K562 (cell line): ENCODE results near the gene NSG2.

Source experiments
- FOS ChIP-seq: IDR thresholded peaks from 3 replicates; pipeline ENCODE4 v1.6.1; 2011; ENCODE audit not compliant: insufficient read length; ENCODE audit errors: extremely low read depth
- NFYB ChIP-seq: IDR thresholded peaks from 2 replicates; pipeline ENCODE4 v1.6.1; 2011; ENCODE audit warnings: mild to moderate bottlenecking, moderate library complexity; ENCODE audit not compliant: insufficient read length; ENCODE audit errors: extremely low read depth
- TFAM ChIP-seq: fragments of 250-450 bp; sonication (Bioruptor Pico); conservative IDR thresholded peaks from 2 replicates; pipeline ENCODE4 v1.5.0; 2021; ENCODE audit warnings: mild to moderate bottlenecking, moderate library complexity
- ZKSCAN8 ChIP-seq: fragments of 200-800 bp; sonication (Bioruptor generic); IDR thresholded peaks from 2 replicates; pipeline ENCODE4 v1.6.1; 2016; ENCODE audit warnings: missing genetic modification characterization, missing compliant biosample characterization
- TF ChIP-seq, protein P1 (sequence below): fragments of 450-650 bp; IDR thresholded peaks from 2 replicates; pipeline ENCODE4 v1.6.1; 2017; ENCODE audit warnings: mild to moderate bottlenecking, moderate library complexity
- TF ChIP-seq, protein P2 (sequence below), 3 experiments: IDR thresholded peaks in 2 of 3; conservative IDR thresholded peaks in 1 of 3; 2 replicates each; pipeline ENCODE4 v1.5.1; 2011 to 2012; ENCODE audit warnings: low read length in 3 of 3, mild to moderate bottlenecking in 3 of 3, control low read depth in 2 of 3, improper control_type of control experiment in 1 of 3, inconsistent platforms in 1 of 3, low read depth in 1 of 3, mixed read lengths in 1 of 3, moderate library complexity in 1 of 3; ENCODE audit not compliant: insufficient read depth in 2 of 3
- TF ChIP-seq, protein P3 (sequence below): sonication (generic); formaldehyde crosslinking; IDR thresholded peaks from 2 replicates; pipeline ENCODE4 v1.8.1; 2022; ENCODE audit warnings: missing genetic modification reagents
- TF ChIP-seq, protein P4 (sequence below): fragments of 450-650 bp; conservative IDR thresholded peaks from 2 replicates; pipeline ENCODE4 v1.6.1; 2016; ENCODE audit warnings: missing genetic modification characterization, low read depth, mild to moderate bottlenecking, missing compliant biosample characterization, moderate library complexity
- TF ChIP-seq, protein P5 (sequence below), 2 experiments: fragments of 450-650 bp in 1 of 2; sonication (generic) in 1 of 2; formaldehyde crosslinking in 1 of 2; IDR thresholded peaks in 1 of 2; conservative IDR thresholded peaks in 1 of 2; 2 replicates each; pipeline versions ENCODE4 v1.6.1 to v1.8.1; 2016 to 2023; ENCODE audit warnings: mild to moderate bottlenecking in 2 of 2, moderate library complexity in 2 of 2, inconsistent platforms in 1 of 2, missing genetic modification reagents in 1 of 2

DNA sequence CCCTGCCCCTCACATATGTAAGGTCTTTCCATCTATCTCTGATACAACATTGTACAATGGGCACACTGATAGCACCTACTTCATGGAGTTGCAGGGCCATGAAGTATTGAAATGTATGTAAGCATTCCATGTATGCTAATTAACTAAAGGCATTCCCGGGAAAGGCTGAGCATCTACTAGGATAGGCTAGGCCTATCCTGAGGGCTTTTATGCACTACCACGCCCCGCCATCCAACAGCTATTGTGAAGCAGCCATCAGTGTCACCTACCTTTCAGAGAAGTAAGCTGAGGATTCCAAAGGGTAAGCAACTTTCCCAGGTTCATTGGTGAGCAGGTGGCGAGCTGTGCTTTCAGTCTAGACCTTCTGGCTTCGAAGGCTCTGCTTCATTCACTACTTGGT is 47.6 kb downstream of the NSG2 start:
- no peak for TF ChIP-seq TFAM (CRISPR knock-in tag)
- TF ChIP-seq, protein P1, sequence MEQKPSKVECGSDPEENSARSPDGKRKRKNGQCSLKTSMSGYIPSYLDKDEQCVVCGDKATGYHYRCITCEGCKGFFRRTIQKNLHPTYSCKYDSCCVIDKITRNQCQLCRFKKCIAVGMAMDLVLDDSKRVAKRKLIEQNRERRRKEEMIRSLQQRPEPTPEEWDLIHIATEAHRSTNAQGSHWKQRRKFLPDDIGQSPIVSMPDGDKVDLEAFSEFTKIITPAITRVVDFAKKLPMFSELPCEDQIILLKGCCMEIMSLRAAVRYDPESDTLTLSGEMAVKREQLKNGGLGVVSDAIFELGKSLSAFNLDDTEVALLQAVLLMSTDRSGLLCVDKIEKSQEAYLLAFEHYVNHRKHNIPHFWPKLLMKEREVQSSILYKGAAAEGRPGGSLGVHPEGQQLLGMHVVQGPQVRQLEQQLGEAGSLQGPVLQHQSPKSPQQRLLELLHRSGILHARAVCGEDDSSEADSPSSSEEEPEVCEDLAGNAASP: no peak
- TF ChIP-seq, protein P2, sequence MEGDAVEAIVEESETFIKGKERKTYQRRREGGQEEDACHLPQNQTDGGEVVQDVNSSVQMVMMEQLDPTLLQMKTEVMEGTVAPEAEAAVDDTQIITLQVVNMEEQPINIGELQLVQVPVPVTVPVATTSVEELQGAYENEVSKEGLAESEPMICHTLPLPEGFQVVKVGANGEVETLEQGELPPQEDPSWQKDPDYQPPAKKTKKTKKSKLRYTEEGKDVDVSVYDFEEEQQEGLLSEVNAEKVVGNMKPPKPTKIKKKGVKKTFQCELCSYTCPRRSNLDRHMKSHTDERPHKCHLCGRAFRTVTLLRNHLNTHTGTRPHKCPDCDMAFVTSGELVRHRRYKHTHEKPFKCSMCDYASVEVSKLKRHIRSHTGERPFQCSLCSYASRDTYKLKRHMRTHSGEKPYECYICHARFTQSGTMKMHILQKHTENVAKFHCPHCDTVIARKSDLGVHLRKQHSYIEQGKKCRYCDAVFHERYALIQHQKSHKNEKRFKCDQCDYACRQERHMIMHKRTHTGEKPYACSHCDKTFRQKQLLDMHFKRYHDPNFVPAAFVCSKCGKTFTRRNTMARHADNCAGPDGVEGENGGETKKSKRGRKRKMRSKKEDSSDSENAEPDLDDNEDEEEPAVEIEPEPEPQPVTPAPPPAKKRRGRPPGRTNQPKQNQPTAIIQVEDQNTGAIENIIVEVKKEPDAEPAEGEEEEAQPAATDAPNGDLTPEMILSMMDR (IDR thresholded peaks at IDR 0.05 in 2 of 3, conservative IDR thresholded peaks at IDR 0.05 in 1 of 3; ENCODE audit: insufficient read depth in 2 of 3, low read depth in 1 of 3, low read length in 3 of 3): no peak
- TF ChIP-seq, protein P3, sequence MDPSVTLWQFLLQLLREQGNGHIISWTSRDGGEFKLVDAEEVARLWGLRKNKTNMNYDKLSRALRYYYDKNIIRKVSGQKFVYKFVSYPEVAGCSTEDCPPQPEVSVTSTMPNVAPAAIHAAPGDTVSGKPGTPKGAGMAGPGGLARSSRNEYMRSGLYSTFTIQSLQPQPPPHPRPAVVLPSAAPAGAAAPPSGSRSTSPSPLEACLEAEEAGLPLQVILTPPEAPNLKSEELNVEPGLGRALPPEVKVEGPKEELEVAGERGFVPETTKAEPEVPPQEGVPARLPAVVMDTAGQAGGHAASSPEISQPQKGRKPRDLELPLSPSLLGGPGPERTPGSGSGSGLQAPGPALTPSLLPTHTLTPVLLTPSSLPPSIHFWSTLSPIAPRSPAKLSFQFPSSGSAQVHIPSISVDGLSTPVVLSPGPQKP (CRISPR knock-in tag): no peak
- TF ChIP-seq FOS: no peak
- no peak for TF ChIP-seq NFYB
- TF ChIP-seq, protein P4, sequence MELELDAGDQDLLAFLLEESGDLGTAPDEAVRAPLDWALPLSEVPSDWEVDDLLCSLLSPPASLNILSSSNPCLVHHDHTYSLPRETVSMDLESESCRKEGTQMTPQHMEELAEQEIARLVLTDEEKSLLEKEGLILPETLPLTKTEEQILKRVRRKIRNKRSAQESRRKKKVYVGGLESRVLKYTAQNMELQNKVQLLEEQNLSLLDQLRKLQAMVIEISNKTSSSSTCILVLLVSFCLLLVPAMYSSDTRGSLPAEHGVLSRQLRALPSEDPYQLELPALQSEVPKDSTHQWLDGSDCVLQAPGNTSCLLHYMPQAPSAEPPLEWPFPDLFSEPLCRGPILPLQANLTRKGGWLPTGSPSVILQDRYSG (tag): no peak
- TF ChIP-seq ZKSCAN8 (CRISPR knock-in tag): no peak
- TF ChIP-seq, protein P5, sequence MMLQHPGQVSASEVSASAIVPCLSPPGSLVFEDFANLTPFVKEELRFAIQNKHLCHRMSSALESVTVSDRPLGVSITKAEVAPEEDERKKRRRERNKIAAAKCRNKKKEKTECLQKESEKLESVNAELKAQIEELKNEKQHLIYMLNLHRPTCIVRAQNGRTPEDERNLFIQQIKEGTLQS (IDR thresholded peaks at IDR 0.05): no peak
- TF ChIP-seq, protein P5 (CRISPR knock-in tag; conservative IDR thresholded peaks at IDR 0.05): no peak
